DMS 273 treated with DMSO at 0.1 percent for 48 hours (cell line): ENCODE measurements around the gene SPDYE4.

Experiments
- DNase-seq: peaks from one replicate; lab custom pipeline; 2025; lab: John Stamatoyannopoulos, UW

SPDYE4 gene

GRCh38 chr17:8741366-8741765, 17.0 kb downstream of the SPDYE4 start:
- DNase-seq: no peak

GRCh38 chr17:8740486-8740885, 17.9 kb downstream of the SPDYE4 start:
- no peak for DNase-seq

GRCh38 chr17:8739097-8739496, 19.2 kb downstream of the SPDYE4 start:
- no peak for DNase-seq

GRCh38 chr17:8736796-8737195, 21.6 kb downstream of the SPDYE4 start:
- DNase-seq: no peak

- no peak for DNase-seq
Observed at GRCh38 chr17:8736362-8736761, 22.0 kb downstream of the SPDYE4 start.

- no peak for DNase-seq
Observed at GRCh38 chr17:8735336-8735939, 22.9 kb downstream of the SPDYE4 start.

- no peak for DNase-seq
Observed at GRCh38 chr17:8734876-8735275, 23.5 kb downstream of the SPDYE4 start.

GRCh38 chr17:8732406-8733085, 25.8 kb downstream of the SPDYE4 start:
- DNase-seq: no peak

DNA sequence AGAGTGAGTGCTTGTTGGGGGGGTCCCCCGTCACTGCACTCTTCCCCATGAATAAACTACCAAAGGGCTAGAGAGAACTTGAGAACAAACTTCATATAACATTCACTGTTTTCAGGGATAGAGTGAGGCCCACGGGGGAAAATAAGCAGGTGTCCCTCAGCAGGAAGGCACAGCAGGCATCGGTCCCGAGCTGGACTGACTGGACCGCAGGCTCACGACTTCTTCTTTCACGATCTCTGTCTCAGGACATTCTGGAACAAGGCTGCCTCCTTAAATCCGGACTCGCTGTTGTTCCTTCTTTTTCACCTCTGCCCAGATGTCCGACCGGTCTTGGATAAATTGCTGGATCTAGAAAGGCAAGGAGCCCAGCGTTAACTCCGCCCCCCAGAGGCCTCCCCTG, 28.5 kb downstream of the SPDYE4 start:
- DNase-seq: no peak

DNA sequence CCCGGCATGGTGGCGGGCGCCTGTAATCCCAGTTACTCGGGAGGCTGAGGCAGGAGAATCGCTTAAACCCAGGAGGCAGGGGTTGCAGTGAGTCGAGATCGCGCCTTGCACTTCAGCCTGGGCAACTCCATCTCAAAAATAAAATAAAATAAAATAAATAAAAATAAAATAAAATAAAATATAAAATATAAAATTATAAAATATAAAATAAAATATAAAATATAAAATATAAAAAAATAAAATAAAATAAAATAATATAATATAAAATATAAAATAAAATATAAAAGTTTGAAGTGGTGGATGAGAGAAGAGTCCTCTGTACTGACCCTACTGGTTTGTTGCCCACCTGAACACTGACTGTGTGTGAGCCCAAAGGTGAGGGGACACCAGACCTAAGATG, 28.9 kb downstream of the SPDYE4 start:
- no peak for DNase-seq

GRCh38 chr17:8728971-8729370, 29.4 kb downstream of the SPDYE4 start:
- no peak for DNase-seq

- no peak for DNase-seq
Observed at GRCh38 chr17:8728251-8728938, 30.0 kb downstream of the SPDYE4 start.

DNA sequence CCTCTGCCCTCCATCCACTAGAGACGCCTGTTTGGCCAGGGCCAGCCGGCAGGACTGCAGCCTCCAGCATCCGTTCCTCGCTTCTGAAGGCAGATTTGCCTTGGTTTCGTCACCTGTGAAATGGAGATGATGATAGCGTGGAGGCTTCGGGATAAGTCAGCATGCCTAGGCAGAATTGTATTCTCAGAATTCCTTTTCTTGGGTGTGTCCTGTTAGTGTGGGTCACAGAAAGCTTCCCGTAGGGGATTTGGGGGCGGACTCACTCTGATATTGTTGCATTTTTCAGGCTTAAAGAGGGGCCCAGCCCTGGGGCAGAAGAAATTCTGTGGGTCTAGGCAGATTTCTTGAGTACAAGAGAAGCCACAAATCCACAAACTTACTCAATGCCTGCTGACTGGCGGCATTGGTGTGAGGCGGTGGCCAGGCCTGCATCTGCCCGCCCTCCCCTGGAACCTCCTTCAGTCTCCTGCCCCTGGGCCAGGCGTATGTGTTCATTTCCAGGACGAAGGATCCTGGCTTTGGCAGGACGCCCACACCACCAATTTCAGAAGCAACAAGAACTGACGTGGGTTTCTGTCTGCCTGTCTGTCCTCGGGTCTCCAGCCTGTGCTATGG, 31.3 kb downstream of the SPDYE4 start:
- DNase-seq: no peak

- no peak for DNase-seq
Observed at GRCh38 chr17:8725881-8726876, 32.2 kb downstream of the SPDYE4 start.

DNA sequence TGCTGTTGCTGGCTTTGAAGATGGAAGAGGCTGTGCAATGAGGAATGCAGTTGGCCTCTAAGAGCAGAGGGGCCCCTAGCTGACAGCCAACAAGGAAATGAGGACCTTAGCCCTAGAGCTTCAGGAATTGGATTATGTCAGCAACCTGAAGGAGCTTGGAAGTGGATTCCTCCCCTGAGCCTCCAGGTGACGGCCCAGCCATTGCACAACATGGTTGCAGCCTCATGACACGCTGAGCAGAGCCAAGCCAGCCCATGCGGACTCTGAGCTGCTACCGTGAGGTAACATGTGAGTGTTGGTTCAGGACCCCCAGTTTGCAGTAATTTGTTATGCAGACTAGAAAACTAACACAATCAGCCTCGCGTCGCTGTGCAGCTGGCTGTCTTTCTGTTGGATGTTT, 33.9 kb downstream of the SPDYE4 start:
- no peak for DNase-seq

DNA sequence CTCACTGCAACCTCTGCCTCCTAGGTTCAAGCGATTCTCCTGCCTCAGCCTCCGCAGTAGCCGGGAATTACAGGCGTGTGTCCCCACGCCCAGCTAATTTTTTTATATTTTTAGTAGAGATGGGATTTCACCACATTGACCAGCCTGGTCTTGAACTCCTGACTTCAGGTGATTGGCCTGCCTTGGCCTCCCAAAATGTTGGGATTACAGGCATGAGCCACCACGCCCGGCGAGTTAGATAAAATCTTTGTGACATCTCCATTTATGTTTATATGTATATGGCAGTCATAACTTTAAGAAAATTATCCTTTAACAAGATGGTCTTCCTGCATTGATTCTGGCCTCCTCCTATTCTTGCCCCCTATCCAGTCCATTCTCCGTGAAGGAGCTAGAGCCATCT, 37.8 kb downstream of the SPDYE4 start:
- DNase-seq: no peak

GRCh38 chr17:8719291-8720246, 38.8 kb downstream of the SPDYE4 start:
- DNase-seq: no peak

DNA sequence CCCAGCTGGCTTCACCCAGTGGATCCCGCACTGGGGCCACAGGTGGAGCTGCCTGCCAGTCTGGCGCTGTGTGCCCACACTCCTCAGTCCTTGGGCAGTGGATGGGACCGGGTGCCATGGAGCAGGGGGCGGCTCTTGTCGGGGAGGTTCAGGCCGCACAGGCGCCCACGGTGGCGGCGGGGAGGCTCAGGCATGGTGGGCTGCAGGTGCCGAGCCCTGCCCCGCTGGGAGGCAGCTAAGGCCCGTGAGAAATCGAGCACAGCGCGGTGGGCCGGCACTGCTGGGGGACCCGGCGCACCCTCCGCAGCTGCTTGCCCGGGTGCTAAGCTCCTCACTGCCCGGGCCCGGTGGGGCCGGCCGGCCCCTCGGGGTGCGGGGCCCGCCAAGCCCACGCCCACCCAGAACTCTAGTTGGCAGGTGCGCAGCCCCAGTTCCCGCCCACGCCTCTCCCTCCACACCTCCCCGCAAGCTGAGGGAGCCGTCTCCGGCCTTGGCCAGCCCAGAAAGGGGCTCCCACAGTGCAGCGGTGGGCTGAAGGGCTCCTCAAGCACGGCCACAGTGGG, 40.3 kb downstream of the SPDYE4 start:
- no peak for DNase-seq

GRCh38 chr17:8713878-8714277, 44.5 kb downstream of the SPDYE4 start:
- DNase-seq: no peak

- DNase-seq: no peak
Observed at GRCh38 chr17:8713315-8713714, 45.0 kb downstream of the SPDYE4 start.
